C4-2B (cell line): ENCODE data around the gene ZNF385B.

Experiments
- ZFX ChIP-seq: fragments of 450-650 bp; IDR thresholded peaks from 2 replicates; pipeline ENCODE4 v1.6.1; 2017
- TF ChIP-seq, protein P1 (sequence below): fragments of 450-650 bp; conservative IDR thresholded peaks from 2 replicates; pipeline ENCODE4 v1.5.1; 2017; ENCODE audit warnings: mild to moderate bottlenecking

DNA sequence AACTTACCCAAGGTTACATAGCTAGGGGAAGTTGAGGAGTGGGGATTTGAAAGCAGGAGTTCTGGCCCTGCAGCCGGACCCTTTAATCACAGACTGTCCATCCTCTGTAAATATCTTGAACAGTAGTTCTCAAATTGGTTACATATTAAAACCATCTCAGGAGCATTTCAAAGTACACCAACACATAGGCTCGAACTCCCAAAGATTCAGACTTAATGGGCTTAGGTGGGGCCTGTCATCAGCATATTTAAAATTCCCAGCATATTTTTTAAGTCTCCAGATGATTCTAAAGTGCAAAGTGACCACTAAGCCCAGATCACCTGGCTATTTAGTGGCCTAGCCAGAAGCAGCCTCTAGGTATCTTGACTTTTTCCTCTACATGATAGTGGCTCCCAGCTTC is 192.2 kb downstream of the ZNF385B start:
- TF ChIP-seq, protein P1, sequence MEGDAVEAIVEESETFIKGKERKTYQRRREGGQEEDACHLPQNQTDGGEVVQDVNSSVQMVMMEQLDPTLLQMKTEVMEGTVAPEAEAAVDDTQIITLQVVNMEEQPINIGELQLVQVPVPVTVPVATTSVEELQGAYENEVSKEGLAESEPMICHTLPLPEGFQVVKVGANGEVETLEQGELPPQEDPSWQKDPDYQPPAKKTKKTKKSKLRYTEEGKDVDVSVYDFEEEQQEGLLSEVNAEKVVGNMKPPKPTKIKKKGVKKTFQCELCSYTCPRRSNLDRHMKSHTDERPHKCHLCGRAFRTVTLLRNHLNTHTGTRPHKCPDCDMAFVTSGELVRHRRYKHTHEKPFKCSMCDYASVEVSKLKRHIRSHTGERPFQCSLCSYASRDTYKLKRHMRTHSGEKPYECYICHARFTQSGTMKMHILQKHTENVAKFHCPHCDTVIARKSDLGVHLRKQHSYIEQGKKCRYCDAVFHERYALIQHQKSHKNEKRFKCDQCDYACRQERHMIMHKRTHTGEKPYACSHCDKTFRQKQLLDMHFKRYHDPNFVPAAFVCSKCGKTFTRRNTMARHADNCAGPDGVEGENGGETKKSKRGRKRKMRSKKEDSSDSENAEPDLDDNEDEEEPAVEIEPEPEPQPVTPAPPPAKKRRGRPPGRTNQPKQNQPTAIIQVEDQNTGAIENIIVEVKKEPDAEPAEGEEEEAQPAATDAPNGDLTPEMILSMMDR: no peak
- no peak for TF ChIP-seq ZFX
